Epidermal melanocyte (primary cell): ENCODE data around the gene RSKR.
"Not testable (repeated sequence)": the region's sequence is repeated elsewhere in the genome, so short reads cannot be mapped to it uniquely, and the experiment has no call there.

Experiments used
- DNase-seq: peaks from one replicate; pipeline ENCODE4 v3.0.0; 2011; ENCODE audit warnings: low spot score; ENCODE audit not compliant: insufficient read length

Gene RSKR

GRCh38 chr17:28613931-28614381 is at the start of gene RSKR:
TSS of gene RSKR (minus strand) at chr17:28614185. CDS start at chr17:28614161, 24 bp downstream.
- no peak for DNase-seq

- no peak for DNase-seq
Observed at GRCh38 chr17:28663723-28664122, 49.7 kb upstream of the RSKR start.

GRCh38 chr17:28662527-28662829 is 48.5 kb upstream of the RSKR start:
- DNase-seq = no peak

GRCh38 chr17:28661635-28662526 is 47.9 kb upstream of the RSKR start, which contains the start of the genes SDF2 and SUPT6H:
TSS of gene SDF2 (minus strand) at chr17:28661906. CDS start at chr17:28661876, 30 bp downstream.
TSS of gene SUPT6H (plus strand) at chr17:28662205. CDS start at chr17:28673402, 11,197 bp downstream.
- DNase-seq = peak; percentile 92

- not testable (repeated sequence) for DNase-seq
Observed at GRCh38 chr17:28659497-28659881, 45.5 kb upstream of the RSKR start.

GRCh38 chr17:28658766-28659496 is 44.9 kb upstream of the RSKR start:
- DNase-seq = not testable (repeated sequence)

- DNase-seq = not testable (repeated sequence)
Observed at GRCh38 chr17:28658342-28658741, 44.4 kb upstream of the RSKR start.

- DNase-seq = no peak
Observed at GRCh38 chr17:28657756-28658155, 43.8 kb upstream of the RSKR start.

GRCh38 chr17:28655160-28655559 is 41.2 kb upstream of the RSKR start:
- DNase-seq = no peak

- DNase-seq = no peak
Observed at GRCh38 chr17:28648698-28649097, 34.7 kb upstream of the RSKR start.

- no peak for DNase-seq
Observed at GRCh38 chr17:28646039-28646754, 32.2 kb upstream of the RSKR start.

GRCh38 chr17:28645576-28645939 is 31.6 kb upstream of the RSKR start:
- no peak for DNase-seq

GRCh38 chr17:28644787-28645575 is 31.0 kb upstream of the RSKR start, which contains the start of gene BLTP2:
TSS of gene BLTP2 (minus strand) at chr17:28645158. CDS start at chr17:28645056, 102 bp downstream.
- DNase-seq = peak; percentile 90

GRCh38 chr17:28643983-28644786 is 30.2 kb upstream of the RSKR start:
- peak; percentile 54 for DNase-seq

- DNase-seq = no peak
Observed at GRCh38 chr17:28641579-28641978, 27.6 kb upstream of the RSKR start.

GRCh38 chr17:28635506-28635905 is 21.5 kb upstream of the RSKR start:
- DNase-seq = no peak

- no peak for DNase-seq
Observed at GRCh38 chr17:28634206-28634865, 20.4 kb upstream of the RSKR start.

- no peak for DNase-seq
Observed at GRCh38 chr17:28626818-28627217, 12.8 kb upstream of the RSKR start.

- no peak for DNase-seq
Observed at GRCh38 chr17:28624148-28624547, 10.2 kb upstream of the RSKR start.
